GM23338 (cell line): ENCODE measurements around the gene JAZF1. TPM values are rescaled to one million over a fixed set of nuclear protein-coding genes. Genes with fewer than 3 reads are reported as not detected.
A peak's percentile ranks its signal among the peaks of the same experiment; 100 is the strongest.

ENCODE experiments used
- ATAC-seq: fragments of 200-7000 bp; cut with Tn5 transposase; 3 replicates; pipeline ENCODE4 v1.9.1; 2020
- DNase-seq: peaks from one replicate; pipeline ENCODE4 v3.0.0-alpha.2; 2015; ENCODE audit warnings: low spot score
- H2AFZ ChIP-seq: fragments of 200-600 bp; sonication (generic); 2 replicates; pipeline ENCODE4 v1.8.0; 2016; ENCODE audit warnings: antibody characterized with exemption, mild to moderate bottlenecking, moderate library complexity
- H3F3A ChIP-seq: fragments of 200-600 bp; sonication (generic); replicated peaks from 2 replicates; pipeline ENCODE4 v1.8.0; 2017; ENCODE audit warnings: antibody characterized with exemption, mixed run types, low read depth
- H3K27ac ChIP-seq: fragments of 200-600 bp; sonication (generic); 2 replicates; pipeline ENCODE4 v1.6.1; 2016; ENCODE audit warnings: low read depth
- H3K27me3 ChIP-seq: fragments of 200-600 bp; sonication (generic); 2 replicates; pipeline ENCODE4 v1.8.0; 2016; ENCODE audit warnings: mild to moderate bottlenecking, mixed run types, moderate library complexity; ENCODE audit not compliant: insufficient read depth
- H3K36me3 ChIP-seq: fragments of 200-600 bp; sonication (generic); 2 replicates; pipeline ENCODE4 v1.8.0; 2016; ENCODE audit warnings: mild to moderate bottlenecking; ENCODE audit not compliant: insufficient read depth
- H3K4me1 ChIP-seq: fragments of 200-600 bp; sonication (generic); 2 replicates; pipeline ENCODE4 v1.8.0; 2016; ENCODE audit warnings: mild to moderate bottlenecking, moderate library complexity; ENCODE audit not compliant: insufficient read depth
- H3K4me2 ChIP-seq: fragments of 200-600 bp; sonication (generic); 2 replicates; pipeline ENCODE4 v1.7.1; 2017; ENCODE audit warnings: mixed run types
- H3K4me3 ChIP-seq: fragments of 200-600 bp; sonication (generic); 2 replicates; pipeline ENCODE4 v1.6.1; 2016; ENCODE audit warnings: mixed run types
- H3K79me2 ChIP-seq: fragments of 200-600 bp; sonication (generic); replicated peaks from 2 replicates; pipeline ENCODE4 v1.8.0; 2017; ENCODE audit warnings: mild to moderate bottlenecking; ENCODE audit not compliant: insufficient read depth
- H3K9me2 ChIP-seq: fragments of 200-600 bp; sonication (generic); 2 replicates; pipeline ENCODE4 v1.8.0; 2017; ENCODE audit not compliant: insufficient read depth
- H4K20me1 ChIP-seq: fragments of 200-600 bp; sonication (generic); replicated peaks from 2 replicates; pipeline ENCODE4 v1.8.0; 2017; ENCODE audit warnings: mild to moderate bottlenecking; ENCODE audit not compliant: insufficient read depth
- H3K27ac Mint-ChIP-seq: 2 replicates; pipeline ENCODE4 v1.8.0; 2020; ENCODE audit warnings: inconsistent platforms, mild to moderate bottlenecking, moderate library complexity, mixed read lengths
- H3K27me3 Mint-ChIP-seq: 3 replicates; pipeline ENCODE4 v1.8.0; 2022; ENCODE audit warnings: low read depth, mild to moderate bottlenecking, moderate library complexity, mixed read lengths, inconsistent platforms; ENCODE audit not compliant: insufficient read depth, poor library complexity
- H3K36me3 Mint-ChIP-seq: 3 replicates; pipeline ENCODE4 v1.8.0; 2021; ENCODE audit warnings: low read depth, mild to moderate bottlenecking, inconsistent platforms, moderate library complexity, mixed read lengths
- H3K4me1 Mint-ChIP-seq: 3 replicates; pipeline ENCODE4 v1.8.0; 2020; ENCODE audit warnings: mild to moderate bottlenecking, inconsistent platforms, mixed read lengths
- H3K4me3 Mint-ChIP-seq: 3 replicates; pipeline ENCODE4 v1.8.0; 2021; ENCODE audit warnings: moderate library complexity, mild to moderate bottlenecking, inconsistent platforms, mixed read lengths
- H3K9me3 Mint-ChIP-seq: 3 replicates; pipeline ENCODE4 v1.8.0; 2020; ENCODE audit warnings: moderate library complexity, mild to moderate bottlenecking, inconsistent platforms, mixed read lengths
- CREB1 ChIP-seq: fragments of 250-450 bp; sonication (Bioruptor Pico); IDR thresholded peaks from 2 replicates; pipeline ENCODE4 v1.5.0; 2020; ENCODE audit warnings: low read depth, mild to moderate bottlenecking, moderate library complexity
- CTCF ChIP-seq, 2 experiments: fragments of 200-600 bp in 1 of 2; sonication (generic) in 1 of 2; conservative IDR thresholded peaks; 2 replicates each; pipeline versions ENCODE4 v1.5.1 to v1.6.1; 2016 to 2017; ENCODE audit warnings: antibody characterized with exemption in 2 of 2, low read depth in 2 of 2, mild to moderate bottlenecking in 2 of 2, moderate library complexity in 1 of 2
- EZH2 ChIP-seq: fragments of 200-600 bp; sonication (generic); IDR thresholded peaks from one replicate; pipeline ENCODE4 v1.8.0; 2017; ENCODE audit warnings: antibody characterized with exemption, mild to moderate bottlenecking, low read depth; ENCODE audit not compliant: unreplicated experiment
- EZH2phosphoT487 ChIP-seq: fragments of 200-600 bp; sonication (generic); IDR thresholded peaks from one replicate; pipeline ENCODE4 v1.8.1; 2018; ENCODE audit warnings: antibody characterized with exemption; ENCODE audit not compliant: unreplicated experiment
- JUNB ChIP-seq: IDR thresholded peaks from one replicate; pipeline ENCODE4 v1.6.1; 2016; ENCODE audit warnings: antibody characterized with exemption; ENCODE audit not compliant: unreplicated experiment
- NANOG ChIP-seq: IDR thresholded peaks from 2 replicates; pipeline ENCODE4 v1.6.1; 2016; ENCODE audit warnings: antibody characterized with exemption, borderline replicate concordance
- POLR2AphosphoS5 ChIP-seq: IDR thresholded peaks from 2 replicates; pipeline ENCODE4 v1.6.1; 2016; ENCODE audit warnings: antibody characterized with exemption, low read depth
- REST ChIP-seq: IDR thresholded peaks from one replicate; pipeline ENCODE4 v1.6.1; 2018; ENCODE audit warnings: antibody characterized with exemption; ENCODE audit not compliant: unreplicated experiment
- STAT1 ChIP-seq: IDR thresholded peaks from one replicate; pipeline ENCODE4 v1.6.1; 2016; ENCODE audit warnings: antibody characterized with exemption; ENCODE audit not compliant: unreplicated experiment
- ZNF114 ChIP-seq: fragments of 250-450 bp; sonication (Bioruptor Pico); IDR thresholded peaks from 2 replicates; pipeline ENCODE4 v1.5.0; 2020; ENCODE audit warnings: mild to moderate bottlenecking, moderate library complexity
- ZNF331 ChIP-seq: fragments of 250-450 bp; sonication (Bioruptor Pico); IDR thresholded peaks from 2 replicates; pipeline ENCODE4 v1.5.0; 2020; ENCODE audit warnings: low read depth, mild to moderate bottlenecking, moderate library complexity
- polyA plus RNA-seq: library from polyadenylated mRNA; unstranded; fragments of >200 nt; fragmentation: Nextera tagmentation; extraction: Ambion mirVana; gene quantifications from 2 replicates; pipeline ENCODE4 v1.2.1, GENCODE V29; 2016
- total RNA-seq: library from RNA; depleted of rRNA; stranded (reverse); fragments of >200 nt; shearing (Covaris generic); gene quantifications from 2 replicates; pipeline ENCODE4 v1.2.3, GENCODE V29; 2014
- TF ChIP-seq, protein P1 (sequence below): IDR thresholded peaks from 2 replicates; pipeline ENCODE4 v1.6.1; 2016; ENCODE audit warnings: antibody characterized with exemption
- TF ChIP-seq, protein P2 (sequence below): fragments of 250-450 bp; sonication (Bioruptor Pico); IDR thresholded peaks from 2 replicates; pipeline ENCODE4 v1.5.0; 2020; ENCODE audit warnings: mild to moderate bottlenecking, moderate library complexity

Gene JAZF1
- total and polyA plus RNA-seq, 2 experiments from 2014 or later, result 12.2 to 22.2 TPM

GRCh38 chr7:28225576-28225975 lies 45.0 kb upstream of the JAZF1 start:
- H3K4me3 ChIP-seq, result 0 out of 2 replicates have a peak overlapping the region, but pooled peaks have one; percentile 4
- H3K27ac ChIP-seq, result no peak overlapping the region
- no peak overlapping the region for H3K27ac Mint-ChIP-seq
- ATAC-seq, result no peak; the same call in 2 of the 3 replicates
- no peak overlapping the region; the same call in 2 of the 3 replicates for H3K4me3 Mint-ChIP-seq
- H3K9me2 ChIP-seq, result peaks cover 6% of the 10 kb centered on the region
- H3K27me3 Mint-ChIP-seq, result peaks cover 12% of the 10 kb centered on the region
- peak overlapping the region; percentile 30; the same call in 1 of the 2 replicates for H3K4me2 ChIP-seq
- no peaks in the 10 kb centered on the region for H4K20me1 ChIP-seq
- peaks cover 37% of the 10 kb centered on the region for H3K4me1 ChIP-seq
- no peaks in the 10 kb centered on the region for H3F3A ChIP-seq
- H3K4me1 Mint-ChIP-seq, result peaks cover 26% of the 10 kb centered on the region
- no peaks in the 10 kb centered on the region for H3K27me3 ChIP-seq
- H3K9me3 Mint-ChIP-seq, result peaks cover 3% of the 10 kb centered on the region; the same call in 1 of the 3 replicates
- no peaks in the 10 kb centered on the region for H3K79me2 ChIP-seq
- no peak overlapping the region for H2AFZ ChIP-seq
- H3K36me3 ChIP-seq, result no peaks in the 10 kb centered on the region
- DNase-seq, result no peak
- H3K36me3 Mint-ChIP-seq, result no peaks in the 10 kb centered on the region
- no peak for TF ChIP-seq CREB1
- TF ChIP-seq, protein P1, sequence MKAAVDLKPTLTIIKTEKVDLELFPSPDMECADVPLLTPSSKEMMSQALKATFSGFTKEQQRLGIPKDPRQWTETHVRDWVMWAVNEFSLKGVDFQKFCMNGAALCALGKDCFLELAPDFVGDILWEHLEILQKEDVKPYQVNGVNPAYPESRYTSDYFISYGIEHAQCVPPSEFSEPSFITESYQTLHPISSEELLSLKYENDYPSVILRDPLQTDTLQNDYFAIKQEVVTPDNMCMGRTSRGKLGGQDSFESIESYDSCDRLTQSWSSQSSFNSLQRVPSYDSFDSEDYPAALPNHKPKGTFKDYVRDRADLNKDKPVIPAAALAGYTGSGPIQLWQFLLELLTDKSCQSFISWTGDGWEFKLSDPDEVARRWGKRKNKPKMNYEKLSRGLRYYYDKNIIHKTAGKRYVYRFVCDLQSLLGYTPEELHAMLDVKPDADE, result no peak
- no peak for TF ChIP-seq CTCF (conservative IDR thresholded peaks at IDR 0.05; ENCODE audit: low read depth in 2 of 2)
- no peak for TF ChIP-seq STAT1
- TF ChIP-seq NANOG, result no peak
- no peak for TF ChIP-seq JUNB
- TF ChIP-seq ZNF114 (CRISPR knock-in tag), result no peak
- TF ChIP-seq, protein P2, sequence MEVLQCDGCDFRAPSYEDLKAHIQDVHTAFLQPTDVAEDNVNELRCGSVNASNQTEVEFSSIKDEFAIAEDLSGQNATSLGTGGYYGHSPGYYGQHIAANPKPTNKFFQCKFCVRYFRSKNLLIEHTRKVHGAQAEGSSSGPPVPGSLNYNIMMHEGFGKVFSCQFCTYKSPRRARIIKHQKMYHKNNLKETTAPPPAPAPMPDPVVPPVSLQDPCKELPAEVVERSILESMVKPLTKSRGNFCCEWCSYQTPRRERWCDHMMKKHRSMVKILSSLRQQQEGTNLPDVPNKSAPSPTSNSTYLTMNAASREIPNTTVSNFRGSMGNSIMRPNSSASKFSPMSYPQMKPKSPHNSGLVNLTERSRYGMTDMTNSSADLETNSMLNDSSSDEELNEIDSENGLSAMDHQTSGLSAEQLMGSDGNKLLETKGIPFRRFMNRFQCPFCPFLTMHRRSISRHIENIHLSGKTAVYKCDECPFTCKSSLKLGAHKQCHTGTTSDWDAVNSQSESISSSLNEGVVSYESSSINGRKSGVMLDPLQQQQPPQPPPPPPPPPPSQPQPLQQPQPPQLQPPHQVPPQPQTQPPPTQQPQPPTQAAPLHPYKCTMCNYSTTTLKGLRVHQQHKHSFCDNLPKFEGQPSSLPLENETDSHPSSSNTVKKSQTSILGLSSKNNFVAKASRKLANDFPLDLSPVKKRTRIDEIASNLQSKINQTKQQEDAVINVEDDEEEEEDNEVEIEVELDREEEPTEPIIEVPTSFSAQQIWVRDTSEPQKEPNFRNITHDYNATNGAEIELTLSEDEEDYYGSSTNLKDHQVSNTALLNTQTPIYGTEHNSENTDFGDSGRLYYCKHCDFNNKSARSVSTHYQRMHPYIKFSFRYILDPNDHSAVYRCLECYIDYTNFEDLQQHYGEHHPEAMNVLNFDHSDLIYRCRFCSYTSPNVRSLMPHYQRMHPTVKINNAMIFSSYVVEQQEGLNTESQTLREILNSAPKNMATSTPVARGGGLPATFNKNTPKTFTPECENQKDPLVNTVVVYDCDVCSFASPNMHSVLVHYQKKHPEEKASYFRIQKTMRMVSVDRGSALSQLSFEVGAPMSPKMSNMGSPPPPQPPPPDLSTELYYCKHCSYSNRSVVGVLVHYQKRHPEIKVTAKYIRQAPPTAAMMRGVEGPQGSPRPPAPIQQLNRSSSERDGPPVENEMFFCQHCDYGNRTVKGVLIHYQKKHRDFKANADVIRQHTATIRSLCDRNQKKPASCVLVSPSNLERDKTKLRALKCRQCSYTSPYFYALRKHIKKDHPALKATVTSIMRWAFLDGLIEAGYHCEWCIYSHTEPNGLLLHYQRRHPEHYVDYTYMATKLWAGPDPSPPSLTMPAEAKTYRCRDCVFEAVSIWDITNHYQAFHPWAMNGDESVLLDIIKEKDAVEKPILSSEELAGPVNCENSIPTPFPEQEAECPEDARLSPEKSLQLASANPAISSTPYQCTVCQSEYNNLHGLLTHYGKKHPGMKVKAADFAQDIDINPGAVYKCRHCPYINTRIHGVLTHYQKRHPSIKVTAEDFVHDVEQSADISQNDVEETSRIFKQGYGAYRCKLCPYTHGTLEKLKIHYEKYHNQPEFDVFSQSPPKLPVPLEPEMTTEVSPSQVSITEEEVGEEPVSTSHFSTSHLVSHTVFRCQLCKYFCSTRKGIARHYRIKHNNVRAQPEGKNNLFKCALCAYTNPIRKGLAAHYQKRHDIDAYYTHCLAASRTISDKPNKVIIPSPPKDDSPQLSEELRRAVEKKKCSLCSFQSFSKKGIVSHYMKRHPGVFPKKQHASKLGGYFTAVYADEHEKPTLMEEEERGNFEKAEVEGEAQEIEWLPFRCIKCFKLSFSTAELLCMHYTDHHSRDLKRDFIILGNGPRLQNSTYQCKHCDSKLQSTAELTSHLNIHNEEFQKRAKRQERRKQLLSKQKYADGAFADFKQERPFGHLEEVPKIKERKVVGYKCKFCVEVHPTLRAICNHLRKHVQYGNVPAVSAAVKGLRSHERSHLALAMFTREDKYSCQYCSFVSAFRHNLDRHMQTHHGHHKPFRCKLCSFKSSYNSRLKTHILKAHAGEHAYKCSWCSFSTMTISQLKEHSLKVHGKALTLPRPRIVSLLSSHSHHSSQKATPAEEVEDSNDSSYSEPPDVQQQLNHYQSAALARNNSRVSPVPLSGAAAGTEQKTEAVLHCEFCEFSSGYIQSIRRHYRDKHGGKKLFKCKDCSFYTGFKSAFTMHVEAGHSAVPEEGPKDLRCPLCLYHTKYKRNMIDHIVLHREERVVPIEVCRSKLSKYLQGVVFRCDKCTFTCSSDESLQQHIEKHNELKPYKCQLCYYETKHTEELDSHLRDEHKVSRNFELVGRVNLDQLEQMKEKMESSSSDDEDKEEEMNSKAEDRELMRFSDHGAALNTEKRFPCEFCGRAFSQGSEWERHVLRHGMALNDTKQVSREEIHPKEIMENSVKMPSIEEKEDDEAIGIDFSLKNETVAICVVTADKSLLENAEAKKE, result no peak
- TF ChIP-seq REST, result no peak
- no peak for TF ChIP-seq EZH2phosphoT487
- TF ChIP-seq EZH2, result no peak
- no peak for TF ChIP-seq POLR2AphosphoS5
- no peak for TF ChIP-seq ZNF331 (CRISPR knock-in tag)
